MCF 10A (cell line): Measurements from ENCODE around the gene RAP1GAP2. TPM values are rescaled to one million over a fixed set of nuclear protein-coding genes. Genes with fewer than 3 reads are reported as not detected.

ENCODE experiments used
- BruUV-seq: library from RNA; stranded (reverse); fragments of 400-500 nt; replicated peaks from 2 replicates; lab custom pipeline; 2021; lab: Mats Ljungman, UMichigan
- CTCF ChIA-PET: fragments of 300-600 bp; sonication (Branson Sonifier 250); formaldehyde crosslinking; extraction: SDS; loops from one replicate; lab custom pipeline; 2021; ENCODE audit warnings: antibody characterized with exemption, inconsistent platforms; lab: Yijun Ruan, JAX
- POLR2A ChIA-PET: fragments of 300-600, 350-650 bp; sonication (Branson Sonifier 250); formaldehyde crosslinking; extraction: SDS; loops from one replicate; lab custom pipeline; 2020; ENCODE audit warnings: antibody characterized with exemption, inconsistent platforms; lab: Yijun Ruan, JAX
- DNase-seq: peaks from one replicate; pipeline ENCODE4 v3.0.0-alpha.2; 2018; ENCODE audit not compliant: unreplicated experiment
- H3K27ac Mint-ChIP-seq: one replicate; pipeline ENCODE4 v1.8.0; 2022; ENCODE audit warnings: mild to moderate bottlenecking, low read depth, mixed read lengths; ENCODE audit not compliant: unreplicated experiment
- H3K27me3 Mint-ChIP-seq: one replicate; pipeline ENCODE4 v1.8.0; 2022; ENCODE audit warnings: mixed read lengths; ENCODE audit not compliant: insufficient read depth, unreplicated experiment
- H3K36me3 Mint-ChIP-seq: one replicate; pipeline ENCODE4 v1.8.0; 2022; ENCODE audit warnings: mild to moderate bottlenecking, moderate library complexity, mixed read lengths; ENCODE audit not compliant: insufficient read depth, unreplicated experiment
- H3K4me1 Mint-ChIP-seq: one replicate; pipeline ENCODE4 v1.8.0; 2022; ENCODE audit warnings: mixed read lengths; ENCODE audit not compliant: insufficient read depth, unreplicated experiment
- H3K4me3 Mint-ChIP-seq: one replicate; pipeline ENCODE4 v1.8.0; 2022; ENCODE audit warnings: mild to moderate bottlenecking, moderate library complexity, mixed read lengths; ENCODE audit not compliant: unreplicated experiment
- H3K9me3 Mint-ChIP-seq: one replicate; pipeline ENCODE4 v1.8.0; 2022; ENCODE audit warnings: mixed read lengths; ENCODE audit not compliant: unreplicated experiment
- intact Hi-C: fragments of 100-400 bp; cut with micrococcal nuclease; formaldehyde crosslinking; loops from 2 replicates; pipeline ENCODE4 v1.14.1; 2022
- total RNA-seq: library from RNA; stranded (reverse); gene quantifications from 2 replicates; pipeline ENCODE4 v1.2.3, GENCODE V29; 2022
- TF ChIP-seq, protein P1 (sequence below): fragments of 200-600 bp; IDR thresholded peaks from one replicate; pipeline ENCODE4 v1.8.0; 2022; ENCODE audit warnings: antibody characterized with exemption, mild to moderate bottlenecking; ENCODE audit not compliant: unreplicated experiment

The RAP1GAP2 gene
- total RNA-seq, 1 experiment from 2014 or later = 40.2 TPM

DNA sequence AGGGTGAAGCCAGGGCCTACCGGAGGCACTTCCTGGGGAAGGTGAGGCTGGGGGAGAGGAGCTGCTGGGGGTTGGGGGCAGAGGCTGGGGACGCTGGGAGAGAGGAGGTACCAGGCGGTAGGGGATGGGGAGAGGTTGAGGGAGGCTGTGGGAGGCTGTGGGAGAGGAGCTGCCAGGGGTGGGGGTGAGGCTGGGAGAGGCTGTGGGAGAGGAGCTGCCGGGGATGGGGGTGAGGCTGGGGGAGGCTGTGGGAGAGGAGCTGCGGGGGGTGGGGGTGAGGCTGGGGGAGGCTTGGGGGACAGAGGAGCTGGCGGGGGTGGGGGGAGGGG lies 167.8 kb downstream of the RAP1GAP2 start:
- TF ChIP-seq, protein P1, sequence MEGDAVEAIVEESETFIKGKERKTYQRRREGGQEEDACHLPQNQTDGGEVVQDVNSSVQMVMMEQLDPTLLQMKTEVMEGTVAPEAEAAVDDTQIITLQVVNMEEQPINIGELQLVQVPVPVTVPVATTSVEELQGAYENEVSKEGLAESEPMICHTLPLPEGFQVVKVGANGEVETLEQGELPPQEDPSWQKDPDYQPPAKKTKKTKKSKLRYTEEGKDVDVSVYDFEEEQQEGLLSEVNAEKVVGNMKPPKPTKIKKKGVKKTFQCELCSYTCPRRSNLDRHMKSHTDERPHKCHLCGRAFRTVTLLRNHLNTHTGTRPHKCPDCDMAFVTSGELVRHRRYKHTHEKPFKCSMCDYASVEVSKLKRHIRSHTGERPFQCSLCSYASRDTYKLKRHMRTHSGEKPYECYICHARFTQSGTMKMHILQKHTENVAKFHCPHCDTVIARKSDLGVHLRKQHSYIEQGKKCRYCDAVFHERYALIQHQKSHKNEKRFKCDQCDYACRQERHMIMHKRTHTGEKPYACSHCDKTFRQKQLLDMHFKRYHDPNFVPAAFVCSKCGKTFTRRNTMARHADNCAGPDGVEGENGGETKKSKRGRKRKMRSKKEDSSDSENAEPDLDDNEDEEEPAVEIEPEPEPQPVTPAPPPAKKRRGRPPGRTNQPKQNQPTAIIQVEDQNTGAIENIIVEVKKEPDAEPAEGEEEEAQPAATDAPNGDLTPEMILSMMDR = no peak
- intact Hi-C loops = no loop called here
- no peaks in the 10 kb centered on the region for H3K27me3 Mint-ChIP-seq
- POLR2A ChIA-PET = no interaction called here
- peaks cover 6% of the 10 kb centered on the region for H3K9me3 Mint-ChIP-seq
- CTCF ChIA-PET = no interaction called here
- peaks cover 26% of the 10 kb centered on the region for H3K4me1 Mint-ChIP-seq
- H3K27ac Mint-ChIP-seq = no peak overlapping the region
- H3K4me3 Mint-ChIP-seq = no peak overlapping the region
- H3K36me3 Mint-ChIP-seq = peaks cover 20% of the 10 kb centered on the region
- BruUV-seq = no TSS peak
- no peak for DNase-seq

DNA sequence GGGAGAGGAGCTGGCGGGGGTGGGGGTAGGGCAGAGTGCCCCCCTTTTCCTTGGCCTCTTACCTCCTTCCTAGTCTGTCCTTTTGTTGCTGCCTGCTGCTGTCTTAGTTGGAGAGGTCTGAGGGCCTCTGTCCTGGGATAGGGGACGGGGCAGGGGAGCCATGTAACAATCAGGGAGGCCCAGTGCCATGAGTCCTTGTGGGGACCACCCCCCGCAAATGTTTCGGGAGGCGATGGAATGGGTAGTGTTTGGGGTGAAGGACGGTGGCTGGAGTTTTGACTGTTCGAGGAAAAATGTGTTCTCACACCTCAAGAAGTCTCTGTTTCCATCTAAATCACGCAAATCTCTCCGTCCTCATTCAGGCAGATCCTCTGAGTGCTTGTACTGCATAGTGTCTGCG lies 168.1 kb downstream of the RAP1GAP2 start:
- Mint-ChIP-seq H3K36me3 (peaks cover 20% of the 10 kb centered on the region), H3K9me3 (peaks cover 6% of the 10 kb centered on the region), H3K27ac (no peak overlapping the region), H3K4me1 (peaks cover 22% of the 10 kb centered on the region), H3K27me3 (no peaks in the 10 kb centered on the region), H3K4me3 (no peak overlapping the region)
- BruUV-seq = no TSS peak
- TF ChIP-seq, protein P1 = no peak
- DNase-seq = no peak
- intact Hi-C loops = no loop called here
- ChIA-PET CTCF (no interaction called here), POLR2A (no interaction called here)

DNA sequence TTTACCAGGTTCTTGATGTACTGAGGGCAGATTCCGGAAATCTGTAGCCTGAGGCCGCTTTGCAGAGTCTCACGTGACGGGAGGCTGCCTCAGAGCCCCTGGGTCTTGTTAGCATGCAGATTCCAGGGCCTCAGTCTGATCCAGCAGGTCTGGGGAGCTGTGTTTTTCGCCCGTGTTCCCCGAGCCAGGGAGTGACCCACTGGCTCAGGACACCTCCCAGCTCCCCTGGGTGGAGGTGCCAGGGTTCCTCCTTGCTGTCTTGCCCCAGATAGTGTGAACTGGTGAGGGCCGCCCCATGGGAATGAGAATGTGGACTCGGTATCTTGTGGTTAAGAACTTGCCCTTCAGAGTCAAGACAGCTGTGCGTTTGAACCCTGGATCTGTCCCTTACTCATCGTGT lies 168.6 kb downstream of the RAP1GAP2 start:
- H3K36me3 Mint-ChIP-seq = peaks cover 20% of the 10 kb centered on the region
- H3K27me3 Mint-ChIP-seq = no peaks in the 10 kb centered on the region
- H3K4me3 Mint-ChIP-seq = no peak overlapping the region
- intact Hi-C loops = no loop called here
- H3K9me3 Mint-ChIP-seq = peaks cover 6% of the 10 kb centered on the region
- no peak for DNase-seq
- TF ChIP-seq, protein P1 = no peak
- peaks cover 21% of the 10 kb centered on the region for H3K4me1 Mint-ChIP-seq
- CTCF ChIA-PET = no interaction called here
- no peak overlapping the region for H3K27ac Mint-ChIP-seq
- POLR2A ChIA-PET = no interaction called here
- no TSS peak for BruUV-seq

DNA sequence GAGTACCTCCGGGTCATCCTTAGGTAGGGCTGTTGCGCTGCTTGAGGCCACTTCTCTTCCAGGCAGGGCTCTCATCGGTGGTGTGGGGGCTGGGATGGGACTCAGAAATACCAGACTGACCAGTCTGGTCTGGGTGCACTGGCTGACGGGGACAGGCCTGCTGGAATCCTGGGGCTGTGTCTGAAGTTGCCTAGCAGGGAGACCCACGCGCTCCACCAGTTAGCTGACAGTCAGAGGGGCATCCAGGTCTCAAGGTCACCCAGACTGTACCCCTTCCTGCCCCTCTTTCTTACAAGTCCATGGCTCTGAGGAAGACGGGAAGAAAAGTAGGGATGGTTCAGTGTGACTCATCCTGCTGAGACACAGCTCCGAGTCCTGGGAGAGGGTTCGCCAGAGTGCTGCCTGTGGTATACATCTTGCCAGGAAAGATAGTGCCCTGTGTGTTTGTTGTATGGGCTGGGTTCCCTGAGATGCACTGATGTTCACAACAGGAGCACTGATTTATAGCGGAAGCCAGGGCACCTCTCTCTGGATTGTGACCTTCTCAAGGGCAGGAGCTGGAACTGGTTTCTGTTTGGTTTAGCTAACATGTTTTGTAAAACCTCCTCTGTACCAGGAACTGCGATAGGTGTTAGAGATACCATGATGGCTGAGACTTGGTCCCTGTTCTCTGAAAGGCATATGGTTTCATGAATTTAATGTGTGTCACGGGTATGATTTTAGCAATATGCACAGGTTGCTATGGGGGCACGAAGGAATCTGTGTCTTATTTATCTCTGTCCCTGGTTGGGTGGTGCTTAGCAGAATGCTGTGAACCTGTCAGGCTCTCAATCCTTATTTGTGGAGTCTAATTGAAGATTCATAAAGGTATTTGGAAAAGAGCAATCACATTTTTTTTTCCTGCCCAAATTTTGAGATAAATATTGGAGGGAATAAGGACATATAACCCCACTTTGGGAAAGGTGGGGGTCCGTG lies 169.7 kb downstream of the RAP1GAP2 start:
- no peaks in the 10 kb centered on the region for H3K27me3 Mint-ChIP-seq
- peak overlapping the region; percentile 13 for H3K27ac Mint-ChIP-seq
- H3K9me3 Mint-ChIP-seq = peaks cover 6% of the 10 kb centered on the region
- peaks cover 12% of the 10 kb centered on the region for H3K4me1 Mint-ChIP-seq
- TF ChIP-seq, protein P1 = no peak
- peak; percentile 62 for DNase-seq
- intact Hi-C loops = no loop called here
- BruUV-seq = no TSS peak
- ChIA-PET POLR2A (interaction anchor here (1.3 kb wide), 2 partner anchors 10 to 11 kb away, joined by 3 to 12 read pairs; no protein-coding TSS in a partner anchor), CTCF (interaction anchor here (0.5 to 1.6 kb wide), 4 partner anchors 42 to 177 kb away, joined by 3 to 5 read pairs (median 4); no protein-coding TSS in a partner anchor)
- peaks cover 16% of the 10 kb centered on the region for H3K36me3 Mint-ChIP-seq
- H3K4me3 Mint-ChIP-seq = no peak overlapping the region
